WI38 (cell line): Measurements from ENCODE around the gene BANP.
A peak's percentile ranks its signal among the peaks of the same experiment; 100 is the strongest.
"Not testable (repeated sequence)": the region's sequence is repeated elsewhere in the genome, so short reads cannot be mapped to it uniquely, and the experiment has no call there.

ENCODE experiments used
- H3K4me3 ChIP-seq: 2 replicates; pipeline ENCODE4 v1.5.1; 2011; ENCODE audit warnings: low read depth, mild to moderate bottlenecking, control low read depth, low read length
- TF ChIP-seq, protein P1 (sequence below): IDR thresholded peaks from 2 replicates; pipeline ENCODE4 v1.5.1; 2012; ENCODE audit warnings: low read depth, mild to moderate bottlenecking, control low read depth, low read length

The BANP gene

DNA sequence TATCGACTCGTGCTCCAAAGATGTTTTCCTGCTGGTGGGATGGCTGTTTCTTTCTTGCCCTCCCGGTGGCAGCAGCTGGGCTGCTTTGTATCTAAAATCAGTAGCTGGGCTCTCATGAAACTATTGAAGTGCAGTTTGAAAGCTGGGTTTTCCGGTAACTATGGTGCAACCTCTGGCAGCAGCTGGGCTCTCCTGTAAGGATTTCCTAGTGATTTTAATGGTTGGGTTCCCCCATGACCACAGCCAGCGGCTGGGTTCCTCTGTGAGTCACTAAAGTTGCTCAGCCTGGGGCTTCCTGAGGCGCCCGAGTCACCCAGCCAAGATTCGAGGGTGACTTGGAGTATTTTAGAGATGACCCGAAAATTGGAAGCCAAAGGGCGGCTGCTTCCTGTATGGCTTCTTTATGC, 73.9 kb downstream of the BANP start:
- TF ChIP-seq, protein P1, sequence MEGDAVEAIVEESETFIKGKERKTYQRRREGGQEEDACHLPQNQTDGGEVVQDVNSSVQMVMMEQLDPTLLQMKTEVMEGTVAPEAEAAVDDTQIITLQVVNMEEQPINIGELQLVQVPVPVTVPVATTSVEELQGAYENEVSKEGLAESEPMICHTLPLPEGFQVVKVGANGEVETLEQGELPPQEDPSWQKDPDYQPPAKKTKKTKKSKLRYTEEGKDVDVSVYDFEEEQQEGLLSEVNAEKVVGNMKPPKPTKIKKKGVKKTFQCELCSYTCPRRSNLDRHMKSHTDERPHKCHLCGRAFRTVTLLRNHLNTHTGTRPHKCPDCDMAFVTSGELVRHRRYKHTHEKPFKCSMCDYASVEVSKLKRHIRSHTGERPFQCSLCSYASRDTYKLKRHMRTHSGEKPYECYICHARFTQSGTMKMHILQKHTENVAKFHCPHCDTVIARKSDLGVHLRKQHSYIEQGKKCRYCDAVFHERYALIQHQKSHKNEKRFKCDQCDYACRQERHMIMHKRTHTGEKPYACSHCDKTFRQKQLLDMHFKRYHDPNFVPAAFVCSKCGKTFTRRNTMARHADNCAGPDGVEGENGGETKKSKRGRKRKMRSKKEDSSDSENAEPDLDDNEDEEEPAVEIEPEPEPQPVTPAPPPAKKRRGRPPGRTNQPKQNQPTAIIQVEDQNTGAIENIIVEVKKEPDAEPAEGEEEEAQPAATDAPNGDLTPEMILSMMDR: peak; percentile 34

DNA sequence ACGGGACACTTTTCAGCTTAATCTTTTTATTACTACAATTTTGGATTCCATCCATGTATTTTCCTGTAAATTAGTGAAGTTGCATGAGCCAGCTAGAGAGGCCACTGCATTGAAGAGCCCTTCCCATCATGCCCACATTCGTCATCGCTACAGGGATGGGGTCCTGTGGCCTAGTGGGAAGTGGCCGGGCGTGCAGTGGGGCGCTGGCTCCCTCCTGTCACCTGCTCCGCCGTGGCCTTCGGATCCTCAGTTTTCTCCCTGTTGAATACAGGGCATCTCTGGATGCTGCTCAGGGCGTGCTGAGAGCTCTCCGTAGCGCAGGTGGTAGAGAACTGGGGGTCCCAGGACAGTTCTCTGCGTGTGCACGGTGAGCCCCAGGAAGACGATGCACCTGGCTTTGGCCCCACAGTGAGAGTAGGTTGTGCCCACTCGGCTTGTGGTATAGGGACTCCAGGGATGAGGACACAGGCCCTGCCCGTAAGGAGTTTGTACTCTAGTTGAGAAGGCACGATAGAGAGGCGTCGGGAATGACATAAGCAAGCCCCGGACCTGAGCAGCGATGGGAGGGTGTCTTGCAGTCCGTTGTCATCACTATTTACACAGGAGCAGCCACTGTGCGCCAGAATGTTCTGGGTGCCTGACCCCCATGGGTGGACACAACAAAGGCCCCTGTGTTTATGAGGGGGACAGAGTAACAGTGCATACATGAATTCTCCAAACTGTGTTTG, 74.8 kb downstream of the BANP start:
- H3K4me3 ChIP-seq: not testable (repeated sequence)

More for the DNA sequence above, 73.9 kb downstream of the BANP start:
- not testable (repeated sequence) for H3K4me3 ChIP-seq

DNA sequence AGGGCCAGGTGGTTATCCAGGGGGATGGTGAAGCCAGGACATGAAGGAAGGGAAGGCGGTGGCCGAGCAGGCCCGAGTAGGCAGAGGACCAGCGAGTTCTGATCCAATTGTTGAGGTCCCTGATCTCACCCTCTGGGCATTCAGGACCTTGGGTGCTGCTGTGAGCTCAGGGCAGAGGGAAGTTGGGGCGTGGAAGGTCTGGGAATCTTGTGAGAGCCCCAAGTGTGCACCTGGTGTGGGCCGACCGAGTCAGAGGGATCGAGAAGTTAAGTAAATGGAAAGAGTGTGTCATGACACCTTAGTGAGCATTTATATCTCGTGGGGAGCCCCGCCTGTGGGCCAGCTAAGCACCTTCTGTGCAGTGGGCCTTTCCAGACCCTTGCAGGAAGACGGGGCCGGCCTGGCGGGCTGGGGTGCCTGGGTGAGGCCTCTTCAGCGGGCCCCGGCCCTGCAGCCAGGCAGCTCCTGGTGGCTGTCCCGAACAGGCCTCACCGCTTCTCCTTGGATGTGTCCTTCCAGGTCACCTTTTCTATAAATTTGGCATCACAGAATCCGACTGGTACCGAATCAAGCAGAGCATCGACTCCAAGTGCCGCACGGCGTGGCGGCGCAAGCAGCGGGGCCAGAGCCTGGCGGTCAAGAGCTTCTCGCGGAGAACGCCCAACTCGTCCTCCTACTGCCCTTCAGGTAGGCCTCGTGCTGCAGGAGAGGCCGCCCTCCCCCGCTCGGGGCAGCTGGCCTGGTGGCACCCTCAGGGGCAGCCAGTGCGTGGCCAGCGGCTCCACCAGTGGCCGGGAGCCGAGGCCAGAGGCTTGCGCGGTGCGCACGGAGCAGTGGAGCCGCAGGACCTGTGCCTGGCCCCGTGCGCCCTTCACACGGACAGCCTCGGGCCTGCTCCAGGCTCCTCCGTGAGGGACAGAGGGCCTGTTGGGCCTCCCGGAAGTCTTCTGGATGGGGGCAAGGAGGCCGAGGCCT, 76.0 kb downstream of the BANP start:
- TF ChIP-seq, protein P1: no peak
- no peak overlapping the region for H3K4me3 ChIP-seq

DNA sequence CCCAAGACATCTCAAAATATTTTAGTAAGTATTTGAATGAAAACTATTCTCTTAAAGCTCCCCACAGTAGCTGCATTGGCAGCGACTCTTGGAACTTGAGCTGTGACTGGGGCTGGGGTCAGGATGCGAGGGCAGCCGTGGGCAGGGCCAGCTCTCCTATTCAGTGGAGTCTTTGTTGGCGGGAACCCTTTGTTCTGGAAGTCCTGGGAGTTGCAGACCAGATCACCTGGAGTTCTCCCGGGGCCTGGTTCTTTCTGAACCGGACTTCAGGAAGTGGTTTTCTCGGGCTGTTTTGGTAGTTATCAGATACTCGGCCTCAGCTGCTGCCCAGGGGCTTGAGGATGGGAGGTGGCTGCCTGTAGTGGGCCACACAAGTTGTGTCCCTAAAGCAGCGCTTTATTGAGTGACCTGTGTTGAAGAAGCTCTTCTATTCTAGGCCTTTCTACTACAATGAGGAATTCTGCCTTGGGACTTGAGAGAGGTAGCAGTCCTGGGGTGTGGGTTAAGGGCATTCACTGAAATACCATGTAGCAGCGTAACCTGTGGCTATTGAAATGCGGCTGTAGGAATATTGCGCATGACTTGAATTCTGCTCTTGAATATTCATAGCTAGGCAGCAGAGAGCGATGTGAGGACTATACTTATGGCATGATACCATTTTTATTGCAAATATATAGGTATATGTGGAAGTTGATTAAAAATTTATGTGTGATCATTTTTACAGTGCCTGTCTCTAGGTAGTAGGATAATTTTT, 77.1 kb downstream of the BANP start:
- not testable (repeated sequence) for H3K4me3 ChIP-seq

DNA sequence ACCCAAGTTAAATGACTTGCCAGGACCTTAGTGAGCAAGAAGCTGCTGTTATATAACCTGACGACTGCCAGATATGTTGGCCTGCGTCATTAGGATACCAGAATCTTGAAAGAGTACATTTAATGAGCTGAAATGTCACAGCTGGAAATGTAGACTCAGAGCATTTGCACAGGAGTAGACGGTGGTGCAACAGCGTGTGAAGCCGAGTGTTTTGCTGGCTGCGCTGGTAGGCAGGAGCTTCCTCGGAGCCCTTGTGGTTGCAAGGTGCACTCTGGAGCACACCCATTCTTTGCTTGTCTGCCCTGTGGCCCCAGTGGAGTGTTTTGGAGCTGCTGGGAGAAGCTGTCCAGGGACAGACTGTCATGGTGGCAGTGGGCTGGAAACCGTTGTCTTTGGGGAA, 79.3 kb downstream of the BANP start:
- TF ChIP-seq, protein P1: no peak
- no peak overlapping the region for H3K4me3 ChIP-seq

DNA sequence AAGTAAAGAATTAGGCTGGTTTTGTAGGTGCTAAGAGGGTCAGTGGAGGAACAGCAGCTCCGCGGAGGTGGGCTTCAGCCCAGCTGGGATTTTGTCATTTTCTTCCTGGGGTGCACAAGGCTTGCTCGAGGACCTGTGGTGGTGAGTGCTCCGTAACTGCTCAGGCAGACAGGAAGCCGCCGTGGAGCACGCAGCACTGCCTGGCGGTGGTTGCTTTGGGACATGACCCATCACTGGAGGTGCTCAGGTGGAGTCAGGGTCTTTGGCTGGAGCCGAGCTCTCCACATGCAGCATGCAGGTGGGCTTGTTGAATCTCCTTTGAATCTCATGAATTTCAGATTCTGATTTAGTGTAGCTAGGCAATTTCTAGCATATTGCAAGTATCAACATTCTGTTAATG, 79.7 kb downstream of the BANP start:
- H3K4me3 ChIP-seq: not testable (repeated sequence)

DNA sequence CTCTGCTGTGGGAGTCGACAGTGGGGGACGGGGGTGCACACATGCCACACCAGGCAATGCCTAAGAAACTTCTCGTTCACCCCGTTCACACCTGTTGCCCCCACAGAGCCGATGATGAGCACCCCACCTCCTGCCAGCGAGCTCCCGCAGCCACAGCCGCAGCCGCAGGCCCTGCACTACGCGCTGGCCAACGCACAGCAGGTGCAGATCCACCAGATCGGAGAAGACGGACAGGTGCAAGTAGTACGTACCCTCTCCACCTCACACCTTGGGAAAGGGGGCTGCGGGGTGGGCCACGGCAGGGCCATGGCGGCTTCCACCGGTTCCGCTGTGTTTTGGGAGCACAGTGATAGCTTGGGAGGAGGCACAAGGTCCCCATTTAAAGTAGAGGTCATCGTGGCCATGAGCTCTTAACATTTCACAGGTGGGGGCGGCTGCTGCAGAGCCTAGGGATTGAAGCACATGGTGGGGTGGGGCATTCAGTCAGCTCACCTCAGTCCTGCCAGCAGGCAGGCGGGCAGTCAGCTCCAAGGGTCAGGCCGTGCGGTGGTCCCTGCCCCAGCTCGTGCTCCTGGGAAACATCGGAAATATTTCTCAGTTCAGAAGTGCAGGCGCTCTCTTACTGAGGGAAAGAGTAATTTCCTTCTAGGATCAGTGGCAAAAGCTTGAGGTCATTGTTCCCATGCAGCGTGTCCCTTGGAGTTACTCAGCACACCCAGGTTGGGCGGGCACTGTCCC, 81.9 kb downstream of the BANP start:
- H3K4me3 ChIP-seq: not testable (repeated sequence)

DNA sequence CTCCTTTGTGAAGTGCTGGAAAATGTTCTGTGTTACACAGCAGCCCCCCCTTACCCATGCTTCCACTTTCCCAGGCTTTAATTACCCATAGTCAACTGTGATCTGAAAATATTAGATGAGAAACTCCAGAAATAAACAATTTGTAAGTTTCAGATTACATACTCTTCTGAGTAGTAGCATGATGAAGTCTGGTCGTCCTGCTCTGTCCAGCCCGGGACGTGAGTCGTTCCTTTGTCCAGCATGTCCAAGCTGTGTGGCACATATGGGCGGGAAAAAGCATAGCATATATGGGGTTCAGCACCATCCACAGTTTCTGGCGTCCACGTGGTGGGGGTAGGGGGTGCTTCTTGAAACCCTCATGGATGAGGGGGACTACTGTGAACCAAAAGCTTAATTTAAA, 83.5 kb downstream of the BANP start:
- no peak overlapping the region for H3K4me3 ChIP-seq
- TF ChIP-seq, protein P1: no peak
